ENCODE data around the gene SGMS1.

- no peak for TF ChIP-seq TAF1 (IDR thresholded peaks at IDR 0.05; ENCODE audit: low read depth, low read length)
- no peak for TF ChIP-seq POLR2A (IDR thresholded peaks at IDR 0.05; ENCODE audit: low read depth, low read length)
These were observed 108.8 kb downstream of the SGMS1 start for GRCh38 chr10:50514995-50515394.

Data from GM12891 (cell line).